Panc1 (cell line): ENCODE results near the gene NT5C1B. TPM values are rescaled to one million over a fixed set of nuclear protein-coding genes. Genes with fewer than 3 reads are reported as not detected.

Experiments used
- ATAC-seq: fragments of 200-7000 bp; cut with Tn5 transposase; 2 replicates; pipeline ENCODE4 v1.9.1; 2020; ENCODE audit warnings: mild to moderate bottlenecking, moderate library complexity
- BruUV-seq: library from RNA; stranded (reverse); fragments of 400-500 nt; replicated peaks from 2 replicates; lab custom pipeline; 2021; lab: Mats Ljungman, UMichigan
- CTCF ChIA-PET: fragments of 300-600 bp; sonication (Branson Sonifier 250); formaldehyde crosslinking; loops from one replicate; lab custom pipeline; 2022; ENCODE audit warnings: antibody characterized with exemption; lab: Charles Lee
- POLR2A ChIA-PET: fragments of 300-600 bp; sonication (Branson Sonifier 250); formaldehyde crosslinking; loops from one replicate; lab custom pipeline; 2022; ENCODE audit warnings: antibody characterized with exemption; lab: Charles Lee
- DNase-seq: peaks from one replicate; pipeline ENCODE4 v3.0.0-alpha.2; 2010; ENCODE audit warnings: low read depth, low spot score
- H3K27ac ChIP-seq: 2 replicates; pipeline ENCODE4 v1.5.1; 2011; ENCODE audit warnings: mild to moderate bottlenecking, low read length, inconsistent platforms
- H3K27me3 ChIP-seq: fragments of 200-500 bp; sonication (Bioruptor generic); 2 replicates; pipeline ENCODE4 v1.6.0; 2014; ENCODE audit warnings: low read length, inconsistent platforms; ENCODE audit not compliant: control insufficient read depth, insufficient read depth
- H3K36me3 ChIP-seq: fragments of 200-500 bp; sonication (Bioruptor generic); 2 replicates; pipeline ENCODE4 v1.5.1; 2014; ENCODE audit warnings: inconsistent platforms, mild to moderate bottlenecking, low read length, moderate library complexity; ENCODE audit not compliant: control insufficient read depth, insufficient read depth
- H3K4me1 ChIP-seq: 2 replicates; pipeline ENCODE4 v1.5.1; 2011; ENCODE audit warnings: inconsistent platforms, mild to moderate bottlenecking, low read length, moderate library complexity; ENCODE audit not compliant: control insufficient read depth, insufficient read depth
- H3K4me3 ChIP-seq, 2 experiments: 2 replicates each; pipeline ENCODE4 v1.5.1; 2011 to 2012; ENCODE audit warnings: low read depth in 2 of 2, low read length in 2 of 2, mild to moderate bottlenecking in 2 of 2, inconsistent platforms in 1 of 2, moderate library complexity in 1 of 2
- H3K9me3 ChIP-seq: fragments of 200-500 bp; sonication (Bioruptor generic); 2 replicates; pipeline ENCODE4 v1.5.1; 2014; ENCODE audit warnings: low read depth, mild to moderate bottlenecking, inconsistent platforms, low read length, moderate library complexity; ENCODE audit not compliant: control insufficient read depth, insufficient read depth
- POLR2AphosphoS5 ChIP-seq: IDR thresholded peaks from 2 replicates; pipeline ENCODE4 v1.6.1; 2012; ENCODE audit warnings: mild to moderate bottlenecking, low read depth, low read length, moderate library complexity
- SIN3A ChIP-seq: IDR thresholded peaks from 2 replicates; pipeline ENCODE4 v1.6.1; 2012; ENCODE audit warnings: low read depth, mild to moderate bottlenecking, low read length, moderate library complexity, borderline replicate concordance; ENCODE audit not compliant: insufficient read depth
- TCF7L2 ChIP-seq: IDR thresholded peaks from 2 replicates; pipeline ENCODE4 v1.6.1; 2011; ENCODE audit warnings: mild to moderate bottlenecking, low read depth, low read length, inconsistent platforms
- in situ Hi-C: cut with HindIII; loops from 2 replicates; pipeline ENCODE4 v1.10.0; 2016; ENCODE audit warnings: low sequenced_read_pairs, low pct_unique_long_range_greater_than_20kb
- intact Hi-C: fragments of 100-400 bp; cut with micrococcal nuclease; formaldehyde crosslinking; loops from one replicate; pipeline ENCODE4 v1.10.0; 2022; ENCODE audit not compliant: unreplicated experiment
- total RNA-seq: library from RNA; stranded (reverse); gene quantifications from one replicate; pipeline ENCODE4 v1.2.1, GENCODE V29; 2021; ENCODE audit not compliant: unreplicated experiment
- TF ChIP-seq, protein P1 (sequence below): fragments of 450-650 bp; IDR thresholded peaks from 2 replicates; pipeline ENCODE4 v1.5.1; 2017; ENCODE audit warnings: mild to moderate bottlenecking
- TF ChIP-seq, protein P2 (sequence below), 2 experiments: IDR thresholded peaks; 2 replicates each; pipeline ENCODE4 v1.6.1; 2011 to 2012; ENCODE audit warnings: low read depth in 2 of 2, control low read depth in 1 of 2, low read length in 1 of 2, mild to moderate bottlenecking in 1 of 2, moderate library complexity in 1 of 2; ENCODE audit not compliant: insufficient read depth in 1 of 2

Gene NT5C1B
- total RNA-seq, 1 experiment from 2014 or later: not detected

DNA sequence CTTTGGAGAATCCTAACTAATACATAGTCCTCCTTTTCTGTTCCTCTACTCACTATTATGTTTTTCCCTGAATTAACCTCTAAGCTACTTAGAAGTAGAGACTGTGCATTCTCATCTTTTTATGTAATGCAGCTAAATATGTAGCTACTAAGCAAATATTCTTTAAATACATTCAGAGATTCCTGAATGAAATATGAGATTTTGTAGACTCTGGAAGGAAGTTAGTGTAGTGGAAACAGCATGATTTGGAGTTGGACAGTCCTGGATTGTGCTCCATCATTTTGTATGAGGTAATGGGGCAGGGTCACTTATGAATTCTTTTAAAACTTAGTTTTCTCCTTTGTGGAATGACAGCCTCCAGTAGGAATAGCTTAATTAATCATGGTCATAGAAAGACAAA lies 24.7 kb upstream of the NT5C1B start:
- ChIA-PET CTCF (no interaction called here), POLR2A (no interaction called here)
- Histone ChIP-seq H3K4me3 (no peak overlapping the region), H3K9me3 (no peaks in the 10 kb centered on the region), H3K27ac (no peak overlapping the region), H3K36me3 (no peaks in the 10 kb centered on the region), H3K27me3 (no peaks in the 10 kb centered on the region), H3K4me1 (no peaks in the 10 kb centered on the region)
- DNase-seq (no peak), ATAC-seq (no peak)
- TF ChIP-seq, protein P1, sequence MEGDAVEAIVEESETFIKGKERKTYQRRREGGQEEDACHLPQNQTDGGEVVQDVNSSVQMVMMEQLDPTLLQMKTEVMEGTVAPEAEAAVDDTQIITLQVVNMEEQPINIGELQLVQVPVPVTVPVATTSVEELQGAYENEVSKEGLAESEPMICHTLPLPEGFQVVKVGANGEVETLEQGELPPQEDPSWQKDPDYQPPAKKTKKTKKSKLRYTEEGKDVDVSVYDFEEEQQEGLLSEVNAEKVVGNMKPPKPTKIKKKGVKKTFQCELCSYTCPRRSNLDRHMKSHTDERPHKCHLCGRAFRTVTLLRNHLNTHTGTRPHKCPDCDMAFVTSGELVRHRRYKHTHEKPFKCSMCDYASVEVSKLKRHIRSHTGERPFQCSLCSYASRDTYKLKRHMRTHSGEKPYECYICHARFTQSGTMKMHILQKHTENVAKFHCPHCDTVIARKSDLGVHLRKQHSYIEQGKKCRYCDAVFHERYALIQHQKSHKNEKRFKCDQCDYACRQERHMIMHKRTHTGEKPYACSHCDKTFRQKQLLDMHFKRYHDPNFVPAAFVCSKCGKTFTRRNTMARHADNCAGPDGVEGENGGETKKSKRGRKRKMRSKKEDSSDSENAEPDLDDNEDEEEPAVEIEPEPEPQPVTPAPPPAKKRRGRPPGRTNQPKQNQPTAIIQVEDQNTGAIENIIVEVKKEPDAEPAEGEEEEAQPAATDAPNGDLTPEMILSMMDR: no peak
- in situ Hi-C loops (no loop called here), intact Hi-C loops (no loop called here)
- BruUV-seq: no TSS peak

- Histone ChIP-seq H3K9me3 (no peaks in the 10 kb centered on the region), H3K27ac (no peak overlapping the region), H3K27me3 (no peaks in the 10 kb centered on the region), H3K36me3 (no peaks in the 10 kb centered on the region), H3K4me1 (no peaks in the 10 kb centered on the region), H3K4me3 (no peak overlapping the region)
- ChIA-PET POLR2A (no interaction called here), CTCF (no interaction called here)
- ATAC-seq (no peak), DNase-seq (no peak)
- in situ Hi-C loops (no loop called here), intact Hi-C loops (no loop called here)
- TF ChIP-seq TCF7L2: no peak
- TF ChIP-seq, protein P1: no peak
- TF ChIP-seq, protein P2, sequence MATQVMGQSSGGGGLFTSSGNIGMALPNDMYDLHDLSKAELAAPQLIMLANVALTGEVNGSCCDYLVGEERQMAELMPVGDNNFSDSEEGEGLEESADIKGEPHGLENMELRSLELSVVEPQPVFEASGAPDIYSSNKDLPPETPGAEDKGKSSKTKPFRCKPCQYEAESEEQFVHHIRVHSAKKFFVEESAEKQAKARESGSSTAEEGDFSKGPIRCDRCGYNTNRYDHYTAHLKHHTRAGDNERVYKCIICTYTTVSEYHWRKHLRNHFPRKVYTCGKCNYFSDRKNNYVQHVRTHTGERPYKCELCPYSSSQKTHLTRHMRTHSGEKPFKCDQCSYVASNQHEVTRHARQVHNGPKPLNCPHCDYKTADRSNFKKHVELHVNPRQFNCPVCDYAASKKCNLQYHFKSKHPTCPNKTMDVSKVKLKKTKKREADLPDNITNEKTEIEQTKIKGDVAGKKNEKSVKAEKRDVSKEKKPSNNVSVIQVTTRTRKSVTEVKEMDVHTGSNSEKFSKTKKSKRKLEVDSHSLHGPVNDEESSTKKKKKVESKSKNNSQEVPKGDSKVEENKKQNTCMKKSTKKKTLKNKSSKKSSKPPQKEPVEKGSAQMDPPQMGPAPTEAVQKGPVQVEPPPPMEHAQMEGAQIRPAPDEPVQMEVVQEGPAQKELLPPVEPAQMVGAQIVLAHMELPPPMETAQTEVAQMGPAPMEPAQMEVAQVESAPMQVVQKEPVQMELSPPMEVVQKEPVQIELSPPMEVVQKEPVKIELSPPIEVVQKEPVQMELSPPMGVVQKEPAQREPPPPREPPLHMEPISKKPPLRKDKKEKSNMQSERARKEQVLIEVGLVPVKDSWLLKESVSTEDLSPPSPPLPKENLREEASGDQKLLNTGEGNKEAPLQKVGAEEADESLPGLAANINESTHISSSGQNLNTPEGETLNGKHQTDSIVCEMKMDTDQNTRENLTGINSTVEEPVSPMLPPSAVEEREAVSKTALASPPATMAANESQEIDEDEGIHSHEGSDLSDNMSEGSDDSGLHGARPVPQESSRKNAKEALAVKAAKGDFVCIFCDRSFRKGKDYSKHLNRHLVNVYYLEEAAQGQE (IDR thresholded peaks at IDR 0.05; ENCODE audit: insufficient read depth in 1 of 2, low read depth in 2 of 2, low read length in 1 of 2): no peak
- TF ChIP-seq POLR2AphosphoS5: no peak
- no peak for TF ChIP-seq SIN3A
- no TSS peak for BruUV-seq
Measured at GRCh38 chr2:18612133-18612532, 22.8 kb upstream of the NT5C1B start.

- no peaks in the 10 kb centered on the region for H3K27me3 ChIP-seq
- intact Hi-C loops (no loop called here), in situ Hi-C loops (no loop called here)
- no peaks in the 10 kb centered on the region for H3K9me3 ChIP-seq
- no peak for DNase-seq
- no peak overlapping the region for H3K4me3 ChIP-seq
- H3K36me3 ChIP-seq: no peaks in the 10 kb centered on the region
- no peak overlapping the region for H3K27ac ChIP-seq
- ChIA-PET POLR2A (no interaction called here), CTCF (no interaction called here)
- TF ChIP-seq, protein P1: no peak
- TF ChIP-seq POLR2AphosphoS5 (no peak), SIN3A (no peak), TCF7L2 (no peak)
- TF ChIP-seq, protein P2 (IDR thresholded peaks at IDR 0.05; ENCODE audit: insufficient read depth in 1 of 2, low read depth in 2 of 2, low read length in 1 of 2): no peak
- no TSS peak for BruUV-seq
- no peaks in the 10 kb centered on the region for H3K4me1 ChIP-seq
- ATAC-seq: no peak
Measured at GRCh38 chr2:18611604-18612003, 22.2 kb upstream of the NT5C1B start.
